ENCODE data around the gene SCT.

DNA sequence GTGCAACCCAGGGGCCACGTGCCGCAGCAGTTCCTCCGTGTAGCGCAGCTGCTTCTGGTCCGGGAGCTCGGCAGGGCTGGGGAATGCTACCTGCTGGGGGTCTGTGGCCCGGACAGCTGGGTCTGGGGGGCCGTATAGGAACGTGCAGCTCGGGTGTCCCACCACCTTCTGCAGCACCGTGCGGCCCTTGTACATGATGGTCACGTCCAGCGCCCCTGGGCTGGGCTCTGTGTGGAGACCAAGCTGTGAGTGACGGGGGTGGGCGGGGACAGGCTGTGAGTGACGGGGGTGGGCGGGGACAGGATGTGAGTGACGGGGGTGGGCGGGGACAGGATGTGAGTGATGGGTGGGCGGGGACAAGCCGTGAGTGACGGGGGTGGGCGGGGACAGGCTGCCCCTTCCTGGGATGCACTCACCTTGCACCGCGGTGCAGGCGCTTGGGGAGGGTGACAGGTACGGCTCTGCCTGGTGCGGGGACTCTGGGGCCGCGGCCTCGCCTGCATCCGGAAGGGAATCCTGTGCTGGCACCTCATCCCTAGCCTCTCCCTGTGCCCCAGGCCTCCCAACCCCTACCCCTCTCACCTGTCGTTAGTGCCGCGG is 13.5 kb downstream of the SCT start:
- TF ChIP-seq, protein P1, sequence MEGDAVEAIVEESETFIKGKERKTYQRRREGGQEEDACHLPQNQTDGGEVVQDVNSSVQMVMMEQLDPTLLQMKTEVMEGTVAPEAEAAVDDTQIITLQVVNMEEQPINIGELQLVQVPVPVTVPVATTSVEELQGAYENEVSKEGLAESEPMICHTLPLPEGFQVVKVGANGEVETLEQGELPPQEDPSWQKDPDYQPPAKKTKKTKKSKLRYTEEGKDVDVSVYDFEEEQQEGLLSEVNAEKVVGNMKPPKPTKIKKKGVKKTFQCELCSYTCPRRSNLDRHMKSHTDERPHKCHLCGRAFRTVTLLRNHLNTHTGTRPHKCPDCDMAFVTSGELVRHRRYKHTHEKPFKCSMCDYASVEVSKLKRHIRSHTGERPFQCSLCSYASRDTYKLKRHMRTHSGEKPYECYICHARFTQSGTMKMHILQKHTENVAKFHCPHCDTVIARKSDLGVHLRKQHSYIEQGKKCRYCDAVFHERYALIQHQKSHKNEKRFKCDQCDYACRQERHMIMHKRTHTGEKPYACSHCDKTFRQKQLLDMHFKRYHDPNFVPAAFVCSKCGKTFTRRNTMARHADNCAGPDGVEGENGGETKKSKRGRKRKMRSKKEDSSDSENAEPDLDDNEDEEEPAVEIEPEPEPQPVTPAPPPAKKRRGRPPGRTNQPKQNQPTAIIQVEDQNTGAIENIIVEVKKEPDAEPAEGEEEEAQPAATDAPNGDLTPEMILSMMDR (IDR thresholded peaks at IDR 0.05): no peak
- TF ChIP-seq POLR2A (IDR thresholded peaks at IDR 0.05): peak; percentile 39 to 50

Measured in Peyer's patch (tissue), 4 donors.